Spleen (tissue), 11 donors: ENCODE results near the gene MC4R. TPM values are rescaled to one million over a fixed set of nuclear protein-coding genes. Genes with fewer than 3 reads are reported as not detected.

Source experiments
- DNase-seq: peaks from one replicate; pipeline ENCODE4 v3.0.0-alpha.2; 2020
- H3K27ac ChIP-seq, 8 donors: fragments of 200-600 bp; sonication (generic) in 7 of 8; 1 replicate in 4 of 8; 2 replicates in 4 of 8; pipeline versions ENCODE4 v1.5.0 to v1.8.0; 2016 to 2021; ENCODE audit warnings: inconsistent platforms in 4 of 8, mild to moderate bottlenecking in 4 of 8, moderate library complexity in 1 of 8
- H3K27me3 ChIP-seq, 7 donors: fragments of 200-600 bp; sonication (generic) in 6 of 7; replicated peaks in 1 of 7; 1 replicate in 4 of 7; 2 replicates in 3 of 7; pipeline versions ENCODE4 v1.5.0 to v1.8.0; 2016 to 2021; ENCODE audit warnings: inconsistent platforms in 3 of 7, mild to moderate bottlenecking in 1 of 7
- H3K36me3 ChIP-seq, 6 donors: fragments of 200-600 bp; sonication (generic) in 5 of 6; 1 replicate in 4 of 6; 2 replicates in 2 of 6; pipeline versions ENCODE4 v1.5.0 to v1.8.0; 2016 to 2021; ENCODE audit warnings: inconsistent platforms in 2 of 6
- H3K4me1 ChIP-seq, 6 donors: fragments of 200-600 bp; sonication (generic) in 5 of 6; 1 replicate in 3 of 6; 2 replicates in 3 of 6; pipeline versions ENCODE4 v1.5.0 to v1.8.0; 2016 to 2021; ENCODE audit warnings: inconsistent platforms in 3 of 6
- H3K4me3 ChIP-seq, 8 donors: fragments of 200-600 bp; sonication (generic) in 7 of 8; 1 replicate in 4 of 8; 2 replicates in 4 of 8; pipeline versions ENCODE4 v1.5.0 to v1.8.0; 2016 to 2021; ENCODE audit warnings: inconsistent platforms in 4 of 8, mild to moderate bottlenecking in 4 of 8, moderate library complexity in 2 of 8
- H3K9me3 ChIP-seq, 8 donors: fragments of 200-600 bp; sonication (generic) in 7 of 8; 1 replicate in 4 of 8; 2 replicates in 4 of 8; pipeline versions ENCODE4 v1.5.0 to v1.8.0; 2016 to 2021; ENCODE audit warnings: inconsistent platforms in 4 of 8
- POLR2A ChIP-seq, 3 donors: fragments of 450-650 bp; IDR thresholded peaks; one replicate each; pipeline ENCODE4 v1.5.1; 2017; ENCODE audit warnings: antibody characterized with exemption in 3 of 3, mild to moderate bottlenecking in 1 of 3
- POLR2AphosphoS5 ChIP-seq, 3 donors: sonication (generic); formaldehyde crosslinking; IDR thresholded peaks; one replicate each; pipeline ENCODE4 v1.5.1; 2017; ENCODE audit warnings: antibody characterized with exemption in 3 of 3
- WGBS, 5 donors: extraction: QIAGEN DNeasy Blood & Tissue Kit in 3 of 5; methylation state at CpG; one replicate each; pipeline versions ENCODE4 v1.1.5 to v1.1.7; 2013 to 2018; 5-methylcytosine and 5-hydroxymethylcytosine counted together
- intact Hi-C: fragments of 100-400 bp; cut with DNase I; formaldehyde crosslinking; loops from one replicate; pipeline ENCODE4 v1.15.0; 2023; ENCODE audit warnings: low total_unique reads
- polyA plus RNA-seq, 3 donors: library from polyadenylated mRNA; stranded (reverse); fragments of 200-250 nt; gene quantifications; one replicate each; pipeline ENCODE4 v1.2.1, GENCODE V29; 2013
- total RNA-seq, 7 donors: library from RNA; depleted of rRNA in 3 of 7; stranded (reverse); fragments of >200 nt in 3 of 7; fragmentation: NEBNext Ultra II Directional in 4 of 7; extraction: Animal tissue kit (Norgen Biotek cat#: 25700) in 4 of 7; gene quantifications; one replicate each; pipeline versions ENCODE4 v1.1.0 to v1.2.1, GENCODE V29; 2016 to 2021
- TF ChIP-seq, protein P1 (sequence below), 11 experiments: fragments of 200-600 bp in 7 of 11; fragments of 450-650 bp in 4 of 11; sonication (generic) in 4 of 11; IDR thresholded peaks in 8 of 11; conservative IDR thresholded peaks in 3 of 11; 1 replicate in 7 of 11; 2 replicates in 4 of 11; pipeline versions ENCODE4 v1.4.0 to v1.8.0; 2016 to 2021; ENCODE audit warnings: antibody characterized with exemption in 11 of 11, inconsistent platforms in 4 of 11, mild to moderate bottlenecking in 1 of 11
- donor health status: healthy with polysubstance abuse.
- donor health status: DM: no; HTN: no; CAD: no; lungs with moderate emphysema.
- donor health status: DM: no; HTN: no; CAD: no.
- donor health status: Bipolar disorder and iron deficiency.
- donor health status: healthy.
- donor health status: DM: no; HTN: no; CAD: no.
- donor health status: DM: yes; HTN: yes; CAD: no.

The MC4R gene
- total and polyA plus RNA-seq, 10 donors, result 0.04 to 0.35 (median 0.15) TPM; not detected in 6

DNA sequence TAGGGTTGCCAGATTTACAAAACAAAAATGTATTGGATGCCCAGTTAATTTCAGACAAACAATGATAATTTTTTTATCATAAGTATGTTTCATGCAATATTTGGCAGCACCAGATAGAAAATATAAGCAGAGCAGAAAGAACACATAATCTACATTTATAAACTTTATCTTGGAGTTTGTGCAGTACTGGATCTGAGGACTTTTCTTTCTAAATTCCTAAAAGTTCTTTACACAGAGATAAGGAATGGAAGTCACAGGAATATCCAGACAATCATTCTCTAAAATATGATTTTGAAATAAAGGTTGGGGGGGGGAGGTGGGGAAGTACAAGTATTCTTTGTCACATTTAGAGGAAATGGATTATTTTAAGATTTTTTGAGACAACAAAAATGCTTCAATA is 28.8 kb upstream of the MC4R start:
- TF ChIP-seq, protein P1, sequence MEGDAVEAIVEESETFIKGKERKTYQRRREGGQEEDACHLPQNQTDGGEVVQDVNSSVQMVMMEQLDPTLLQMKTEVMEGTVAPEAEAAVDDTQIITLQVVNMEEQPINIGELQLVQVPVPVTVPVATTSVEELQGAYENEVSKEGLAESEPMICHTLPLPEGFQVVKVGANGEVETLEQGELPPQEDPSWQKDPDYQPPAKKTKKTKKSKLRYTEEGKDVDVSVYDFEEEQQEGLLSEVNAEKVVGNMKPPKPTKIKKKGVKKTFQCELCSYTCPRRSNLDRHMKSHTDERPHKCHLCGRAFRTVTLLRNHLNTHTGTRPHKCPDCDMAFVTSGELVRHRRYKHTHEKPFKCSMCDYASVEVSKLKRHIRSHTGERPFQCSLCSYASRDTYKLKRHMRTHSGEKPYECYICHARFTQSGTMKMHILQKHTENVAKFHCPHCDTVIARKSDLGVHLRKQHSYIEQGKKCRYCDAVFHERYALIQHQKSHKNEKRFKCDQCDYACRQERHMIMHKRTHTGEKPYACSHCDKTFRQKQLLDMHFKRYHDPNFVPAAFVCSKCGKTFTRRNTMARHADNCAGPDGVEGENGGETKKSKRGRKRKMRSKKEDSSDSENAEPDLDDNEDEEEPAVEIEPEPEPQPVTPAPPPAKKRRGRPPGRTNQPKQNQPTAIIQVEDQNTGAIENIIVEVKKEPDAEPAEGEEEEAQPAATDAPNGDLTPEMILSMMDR (IDR thresholded peaks at IDR 0.05 in 8 of 11, conservative IDR thresholded peaks at IDR 0.05 in 3 of 11), result no peak
- TF ChIP-seq POLR2A (IDR thresholded peaks at IDR 0.05) (no peak), POLR2AphosphoS5 (IDR thresholded peaks at IDR 0.05) (no peak)
- Histone ChIP-seq H3K36me3 (no peaks in the 10 kb centered on the region), H3K27me3 (no peaks in the 10 kb centered on the region), H3K4me3 (no peak overlapping the region), H3K4me1 (no peaks in the 10 kb centered on the region), H3K27ac (no peak overlapping the region), H3K9me3 (no peaks in the 10 kb centered on the region)
- intact Hi-C loops, result no loop called here
- no peak for DNase-seq

DNA sequence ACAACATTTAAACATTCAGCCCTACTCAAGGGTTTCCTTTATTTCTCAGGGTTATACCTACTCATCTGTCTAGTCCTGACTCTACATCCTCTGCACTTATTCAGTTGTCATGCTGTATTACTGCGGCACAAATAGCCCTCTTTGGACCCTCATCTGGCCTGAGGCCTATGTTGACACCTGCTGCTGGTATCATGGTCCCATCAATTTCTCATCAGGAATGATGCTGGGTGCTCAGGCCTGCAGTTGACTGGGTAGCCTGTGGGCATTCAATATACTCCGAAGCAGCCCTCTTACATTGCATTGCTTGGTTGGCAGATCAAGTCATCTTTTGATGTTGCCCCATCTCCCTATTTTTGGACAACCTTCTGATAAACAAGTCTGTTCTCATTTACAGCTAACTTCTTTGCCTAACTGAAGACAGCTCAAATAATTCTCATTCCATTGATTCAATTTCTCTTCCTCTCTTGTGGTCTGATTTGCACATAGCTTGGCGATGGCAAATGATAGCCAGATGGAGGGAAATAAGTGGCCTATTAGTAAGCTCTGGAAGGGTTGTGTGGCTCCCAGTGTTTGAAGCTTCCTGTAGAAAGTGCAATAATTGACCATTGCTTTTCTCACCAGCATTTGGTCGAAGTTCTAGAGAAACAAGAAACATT is 19.1 kb upstream of the MC4R start:
- intact Hi-C loops, result no loop called here
- TF ChIP-seq POLR2AphosphoS5 (IDR thresholded peaks at IDR 0.05), result no peak
- TF ChIP-seq, protein P1 (IDR thresholded peaks at IDR 0.05 in 8 of 11, conservative IDR thresholded peaks at IDR 0.05 in 3 of 11), result no peak
- Histone ChIP-seq H3K4me3 (no peak overlapping the region), H3K27ac (no peak overlapping the region), H3K9me3 (no peaks in the 10 kb centered on the region), H3K27me3 (no peaks in the 10 kb centered on the region), H3K36me3 (no peaks in the 10 kb centered on the region), H3K4me1 (no peaks in the 10 kb centered on the region)
- 73 to 82% (median 74%) methylated on average over 4 of the region's 4 CpGs for WGBS, 5 donors
- DNase-seq, result no peak

DNA sequence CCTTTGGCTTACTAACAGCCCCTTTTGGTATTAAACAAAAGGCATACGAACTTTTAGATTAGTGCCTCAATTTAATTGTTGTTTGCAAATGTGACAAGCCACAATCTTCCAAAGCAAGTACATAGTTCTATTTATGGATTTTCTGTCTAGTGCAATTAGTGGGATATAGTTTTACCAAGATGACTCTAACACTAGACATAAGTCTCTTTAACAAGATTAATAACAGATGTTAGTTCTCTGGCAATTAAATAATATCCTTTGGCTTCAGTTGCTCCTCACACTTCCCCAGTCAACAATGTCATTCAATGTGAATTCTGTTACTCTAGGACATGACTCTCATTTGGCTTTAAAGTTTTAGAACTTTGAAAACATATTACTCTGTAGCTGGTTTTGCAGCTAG is 16.7 kb upstream of the MC4R start:
- DNase-seq, result no peak
- Histone ChIP-seq H3K27ac (no peak overlapping the region), H3K4me3 (no peak overlapping the region), H3K27me3 (no peaks in the 10 kb centered on the region), H3K36me3 (no peaks in the 10 kb centered on the region), H3K9me3 (no peaks in the 10 kb centered on the region), H3K4me1 (no peaks in the 10 kb centered on the region)
- 59 to 74% (median 68%) methylated on average over 1 of the region's 1 CpG for WGBS, 5 donors
- intact Hi-C loops, result no loop called here
- no peak for TF ChIP-seq POLR2A (IDR thresholded peaks at IDR 0.05)
- TF ChIP-seq, protein P1 (IDR thresholded peaks at IDR 0.05 in 8 of 11, conservative IDR thresholded peaks at IDR 0.05 in 3 of 11), result no peak
- TF ChIP-seq POLR2AphosphoS5 (IDR thresholded peaks at IDR 0.05), result no peak

DNA sequence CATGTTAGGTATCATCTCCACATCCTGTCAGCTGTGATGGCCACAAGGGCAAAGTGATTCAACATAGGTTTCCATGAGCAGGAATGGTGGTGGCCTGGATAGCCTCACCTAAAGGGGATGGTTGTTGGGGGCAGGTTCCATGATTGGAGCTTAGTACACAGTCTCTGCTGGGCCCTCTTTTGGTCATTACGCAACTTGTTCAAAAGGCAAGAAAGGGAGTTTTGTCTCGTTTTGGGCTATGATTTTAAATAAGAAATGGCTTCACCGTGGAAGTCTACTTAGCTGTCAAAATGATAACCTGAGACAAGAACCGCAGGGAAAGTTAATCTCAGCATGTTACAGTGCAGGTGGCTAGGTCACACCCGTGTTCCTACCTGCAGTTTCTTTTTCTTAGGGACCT is 13.1 kb upstream of the MC4R start:
- WGBS, 5 donors, result 79 to 88% (median 85%) methylated on average over 5 of the region's 5 CpGs
- H3K4me1 ChIP-seq, result no peaks in the 10 kb centered on the region
- no peak for DNase-seq
- H3K9me3 ChIP-seq, result no peaks in the 10 kb centered on the region
- no peaks in the 10 kb centered on the region for H3K27me3 ChIP-seq
- TF ChIP-seq POLR2AphosphoS5 (IDR thresholded peaks at IDR 0.05) (no peak), POLR2A (IDR thresholded peaks at IDR 0.05) (no peak)
- TF ChIP-seq, protein P1 (IDR thresholded peaks at IDR 0.05 in 8 of 11, conservative IDR thresholded peaks at IDR 0.05 in 3 of 11), result no peak
- H3K4me3 ChIP-seq, result no peak overlapping the region
- intact Hi-C loops, result no loop called here
- H3K36me3 ChIP-seq, result no peaks in the 10 kb centered on the region
- no peak overlapping the region for H3K27ac ChIP-seq
